ES-I3 (cell line): ENCODE results near the gene TRAPPC3L.

ENCODE experiments used
- H3K36me3 ChIP-seq: 2 replicates; pipeline ENCODE4 v1.6.1; 2013; ENCODE audit warnings: mild to moderate bottlenecking, low read length, control low read depth, moderate library complexity; ENCODE audit not compliant: insufficient read depth
- H3K4me1 ChIP-seq: 2 replicates; pipeline ENCODE4 v1.6.1; 2013; ENCODE audit warnings: mild to moderate bottlenecking, control low read depth, low read length; ENCODE audit not compliant: insufficient read depth
- H3K9ac ChIP-seq: 2 replicates; pipeline ENCODE4 v1.6.1; 2013; ENCODE audit warnings: low read depth, mild to moderate bottlenecking, low read length, moderate library complexity
- H3K9me3 ChIP-seq: 2 replicates; pipeline ENCODE4 v1.6.1; 2013; ENCODE audit warnings: mild to moderate bottlenecking, low read length, moderate library complexity; ENCODE audit not compliant: control insufficient read depth, insufficient read depth

Gene TRAPPC3L

DNA sequence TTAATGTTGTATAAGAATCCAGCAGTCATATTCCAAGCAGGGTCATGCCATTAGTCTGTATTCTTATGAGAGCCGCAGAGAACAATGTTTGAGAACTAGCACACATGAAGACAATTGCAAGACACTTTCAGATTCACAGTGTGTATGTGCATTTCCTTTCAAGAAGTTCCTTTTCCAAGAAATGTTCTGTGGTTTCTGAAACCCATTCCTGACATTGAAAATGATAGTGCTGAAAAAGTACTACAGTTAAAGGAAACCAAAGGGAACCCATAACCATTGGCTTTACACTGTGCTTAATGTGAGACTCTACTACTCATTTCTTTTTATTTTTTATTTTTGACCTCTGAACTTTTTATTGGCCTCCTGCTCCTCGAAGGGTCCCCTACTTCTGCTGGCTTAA is 88.6 kb downstream of the TRAPPC3L start:
- no peaks in the 10 kb centered on the region for H3K4me1 ChIP-seq
- no peaks in the 10 kb centered on the region for H3K9me3 ChIP-seq
- no peak overlapping the region for H3K9ac ChIP-seq
- H3K36me3 ChIP-seq: no peaks in the 10 kb centered on the region

DNA sequence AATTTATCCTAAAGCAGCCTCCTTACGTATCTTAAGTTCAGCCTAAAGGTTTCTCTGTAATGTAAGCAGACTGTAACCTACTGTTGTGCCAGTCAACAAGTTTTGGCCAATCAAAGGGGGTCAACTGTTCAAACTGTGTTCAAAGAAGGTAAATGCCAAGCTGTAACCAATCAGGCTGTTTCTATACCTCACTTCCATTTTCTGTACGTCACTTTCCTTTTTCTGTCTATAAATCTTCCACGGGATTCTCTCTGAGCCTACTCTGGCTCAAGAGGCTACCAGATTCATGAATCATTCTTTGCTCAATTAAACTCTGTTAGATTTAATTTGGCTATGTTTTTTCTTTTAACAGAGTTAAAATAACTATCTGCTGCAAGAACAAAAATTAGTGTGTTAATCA is 89.4 kb downstream of the TRAPPC3L start:
- H3K36me3 ChIP-seq: no peaks in the 10 kb centered on the region
- H3K4me1 ChIP-seq: no peaks in the 10 kb centered on the region; the same call in 1 of the 2 replicates
- no peak overlapping the region for H3K9ac ChIP-seq
- no peaks in the 10 kb centered on the region for H3K9me3 ChIP-seq

DNA sequence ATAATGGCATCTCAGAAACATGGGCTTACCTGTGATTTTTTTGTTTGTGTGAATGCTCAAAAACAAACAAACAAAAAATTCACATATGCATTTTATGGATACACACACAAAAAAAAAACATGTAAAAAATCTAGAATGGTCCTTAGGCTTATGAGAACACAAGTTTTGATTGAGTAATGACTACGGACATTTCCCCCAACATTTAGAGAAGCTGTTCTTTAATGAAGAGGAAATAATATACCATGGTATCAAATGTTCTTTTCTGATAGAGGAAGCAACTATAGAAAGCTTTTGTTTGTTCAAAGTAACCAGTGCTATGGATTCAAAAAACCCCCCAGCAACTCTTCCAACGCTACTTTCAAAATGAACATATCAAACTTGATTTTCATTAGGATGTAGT is 93.0 kb downstream of the TRAPPC3L start:
- H3K9me3 ChIP-seq: no peaks in the 10 kb centered on the region
- peaks cover 8% of the 10 kb centered on the region; the same call in 1 of the 2 replicates for H3K4me1 ChIP-seq
- H3K9ac ChIP-seq: no peak overlapping the region
- no peaks in the 10 kb centered on the region for H3K36me3 ChIP-seq

DNA sequence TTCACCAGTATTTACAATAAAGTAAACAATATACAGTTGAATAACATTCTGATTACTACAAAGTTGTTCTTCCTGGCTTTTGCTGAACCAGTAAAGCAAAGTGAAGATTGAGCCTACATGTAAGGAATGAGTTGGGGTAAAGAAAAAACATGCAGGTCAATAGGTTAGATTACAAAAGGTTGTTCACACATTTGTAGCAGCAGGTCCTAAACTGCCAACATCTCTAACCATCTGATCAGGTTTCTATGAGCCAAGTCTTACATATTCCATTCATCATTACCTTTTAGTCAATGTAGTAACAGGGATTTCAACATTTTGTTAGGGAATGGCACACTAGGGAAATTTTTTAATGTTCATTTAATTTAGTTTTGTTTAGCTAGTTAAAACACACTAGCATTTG is 93.6 kb downstream of the TRAPPC3L start:
- H3K9ac ChIP-seq: no peak overlapping the region
- H3K36me3 ChIP-seq: no peaks in the 10 kb centered on the region
- H3K4me1 ChIP-seq: peaks cover 10% of the 10 kb centered on the region; the same call in 1 of the 2 replicates
- H3K9me3 ChIP-seq: no peaks in the 10 kb centered on the region

DNA sequence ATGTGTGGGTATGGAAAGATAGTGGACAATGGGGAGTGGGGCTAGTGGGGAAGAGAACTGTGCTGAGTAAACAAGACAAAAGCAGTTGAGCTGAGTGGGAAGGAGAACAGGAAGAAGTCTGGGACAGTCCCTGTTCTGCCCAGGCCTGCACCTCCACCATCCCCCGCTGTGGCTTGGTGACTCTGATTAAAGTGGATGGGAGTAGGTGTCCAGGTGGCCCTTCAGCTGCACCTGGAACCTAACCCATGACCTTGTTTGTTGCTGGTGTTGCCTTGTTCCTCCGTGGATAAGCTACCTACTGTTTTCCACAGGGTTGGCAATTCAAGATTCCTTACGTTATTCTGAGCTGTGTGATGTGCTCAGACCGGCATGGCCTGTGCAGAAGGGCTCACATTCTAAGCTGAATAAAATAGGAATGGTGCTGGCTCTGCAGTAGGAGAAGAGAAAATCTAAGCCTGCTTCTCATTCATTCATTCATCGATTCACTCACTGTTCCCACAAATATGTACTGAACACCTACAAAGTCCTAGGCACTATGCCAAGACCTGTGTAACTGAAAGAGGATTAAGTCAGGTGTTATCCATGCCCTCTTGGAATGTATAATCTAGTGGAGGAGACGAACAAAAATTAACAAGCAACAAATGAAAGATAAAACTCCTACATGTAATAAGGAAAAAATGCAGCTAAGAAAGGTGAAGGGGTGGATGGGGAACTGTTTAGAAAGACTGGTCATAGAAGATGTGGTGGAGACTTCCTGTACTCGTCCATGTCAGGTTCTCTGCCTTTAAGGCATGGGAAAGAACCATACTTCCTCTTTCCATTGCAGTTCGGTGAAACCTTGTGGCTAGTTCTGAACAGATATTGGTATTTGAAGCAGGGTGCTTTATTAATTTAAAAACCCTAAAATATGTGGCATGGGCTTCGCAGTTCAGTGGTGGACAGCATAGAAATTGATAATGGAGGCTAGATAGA is 94.4 kb downstream of the TRAPPC3L start:
- H3K9me3 ChIP-seq: no peaks in the 10 kb centered on the region
- H3K9ac ChIP-seq: no peak overlapping the region
- H3K4me1 ChIP-seq: peaks cover 10% of the 10 kb centered on the region; the same call in 1 of the 2 replicates
- no peaks in the 10 kb centered on the region for H3K36me3 ChIP-seq

DNA sequence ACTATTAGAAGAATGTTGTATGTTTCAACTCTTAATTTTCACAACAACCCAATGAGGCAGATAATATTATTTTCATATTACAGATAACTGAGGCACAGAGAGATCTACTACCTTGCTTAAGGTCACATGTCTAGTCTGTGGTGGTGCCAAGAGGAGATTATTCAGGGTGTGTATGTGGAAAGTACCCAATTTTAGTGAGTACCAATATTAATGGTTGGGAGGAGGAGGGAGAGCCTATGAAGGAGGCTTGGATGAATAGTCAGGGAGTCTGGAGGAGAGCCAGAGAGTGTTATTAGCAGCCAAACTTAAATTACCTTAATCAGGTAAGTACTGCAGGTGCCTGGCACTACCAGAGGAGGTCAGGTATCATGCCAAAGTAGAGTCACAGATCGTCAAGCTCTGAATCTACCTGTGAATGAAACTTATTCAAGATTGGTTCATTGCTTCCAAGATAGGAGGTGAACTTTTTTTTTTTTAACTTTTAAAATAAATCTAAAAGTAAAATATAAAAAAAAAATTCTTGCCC is 95.2 kb downstream of the TRAPPC3L start:
- H3K9ac ChIP-seq: no peak overlapping the region
- H3K9me3 ChIP-seq: no peaks in the 10 kb centered on the region
- no peaks in the 10 kb centered on the region for H3K36me3 ChIP-seq
- peaks cover 10% of the 10 kb centered on the region; the same call in 1 of the 2 replicates for H3K4me1 ChIP-seq

DNA sequence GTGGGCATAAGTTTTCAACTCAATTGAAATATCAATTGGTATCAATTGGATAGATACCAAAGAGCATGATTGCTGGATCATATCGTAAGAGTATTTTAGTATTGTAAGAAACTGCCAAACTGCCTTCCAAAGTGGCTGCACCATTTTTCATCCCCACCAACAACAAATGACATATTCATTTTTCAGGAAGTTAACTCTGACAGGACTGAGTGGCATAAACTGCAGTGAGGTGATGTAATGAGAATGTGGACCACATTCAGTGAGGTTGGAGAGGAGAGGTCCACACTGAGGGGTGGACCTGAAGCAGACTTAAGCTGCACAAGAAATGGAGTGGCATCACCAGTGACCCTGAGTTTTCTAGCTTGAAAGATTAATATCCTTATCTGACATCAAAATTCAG is 95.9 kb downstream of the TRAPPC3L start:
- H3K9ac ChIP-seq: no peak overlapping the region
- no peaks in the 10 kb centered on the region for H3K36me3 ChIP-seq
- H3K9me3 ChIP-seq: no peaks in the 10 kb centered on the region
- peaks cover 10% of the 10 kb centered on the region; the same call in 1 of the 2 replicates for H3K4me1 ChIP-seq

- H3K4me1 ChIP-seq: peaks cover 13% of the 10 kb centered on the region
- no peaks in the 10 kb centered on the region for H3K36me3 ChIP-seq
- no peaks in the 10 kb centered on the region for H3K9me3 ChIP-seq
- no peak overlapping the region for H3K9ac ChIP-seq
Observed at GRCh38 chr6:116447496-116448011, 97.9 kb downstream of the TRAPPC3L start.

- Histone ChIP-seq H3K9me3 (no peaks in the 10 kb centered on the region), H3K36me3 (no peaks in the 10 kb centered on the region), H3K9ac (no peak overlapping the region), H3K4me1 (peaks cover 13% of the 10 kb centered on the region)
Observed at GRCh38 chr6:116447052-116447451, 98.4 kb downstream of the TRAPPC3L start.

DNA sequence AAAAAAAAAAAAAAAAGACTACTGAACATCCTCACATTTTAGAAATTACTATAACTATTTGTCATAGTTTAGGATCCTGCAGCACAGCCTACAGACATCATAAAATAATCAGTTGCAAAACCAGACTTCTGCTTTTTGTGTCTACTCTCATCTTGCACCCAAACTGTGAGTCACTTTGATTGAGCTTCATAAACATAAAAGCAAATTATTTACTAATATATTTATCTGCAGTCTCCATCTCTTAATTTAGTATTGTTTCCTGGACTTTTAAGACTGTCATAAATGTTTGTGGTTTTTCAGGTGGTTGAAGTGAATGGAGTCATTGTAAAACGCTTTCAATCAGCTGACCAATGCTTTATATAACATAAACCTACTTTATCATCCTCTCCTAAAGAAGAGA is 99.1 kb downstream of the TRAPPC3L start:
- H3K9ac ChIP-seq: no peak overlapping the region
- no peaks in the 10 kb centered on the region for H3K9me3 ChIP-seq
- H3K36me3 ChIP-seq: no peaks in the 10 kb centered on the region
- H3K4me1 ChIP-seq: peaks cover 17% of the 10 kb centered on the region

DNA sequence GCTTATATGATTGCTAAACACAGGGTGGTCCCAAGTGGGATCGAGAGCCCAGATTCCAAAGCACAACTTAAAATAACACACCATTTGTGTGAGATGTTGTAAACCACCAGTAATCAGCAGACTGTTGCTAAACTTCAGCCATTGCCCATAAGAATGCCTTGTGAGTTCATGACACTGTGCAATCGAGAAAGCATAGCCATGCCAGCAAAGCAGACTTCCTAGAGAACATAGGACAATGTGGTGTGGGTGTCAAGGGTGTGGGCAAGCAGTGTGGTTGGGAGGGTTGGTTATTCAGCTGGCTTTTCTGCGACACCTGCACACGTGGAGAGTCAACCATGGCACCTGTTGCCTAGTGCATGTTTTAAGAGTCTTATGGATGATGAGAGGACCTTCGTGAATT is 100.4 kb downstream of the TRAPPC3L start:
- Histone ChIP-seq H3K9me3 (no peaks in the 10 kb centered on the region), H3K9ac (no peak overlapping the region), H3K36me3 (no peaks in the 10 kb centered on the region), H3K4me1 (peaks cover 12% of the 10 kb centered on the region)
